Neural cell (in vitro differentiated cells): ENCODE measurements around the gene CLTC. TPM values are rescaled to one million over a fixed set of nuclear protein-coding genes. Genes with fewer than 3 reads are reported as not detected.

Experiments
- H2AFZ ChIP-seq: fragments of 200-600, 300-800 bp; sonication (generic), shearing (Covaris generic); 2 replicates; pipeline ENCODE4 v1.6.0; 2014; ENCODE audit warnings: low read depth, mild to moderate bottlenecking, antibody characterized with exemption, low read length, moderate library complexity
- H3F3A ChIP-seq: fragments of 200-600 bp; shearing (Covaris generic); 2 replicates; pipeline ENCODE4 v1.6.1; 2016; ENCODE audit warnings: mild to moderate bottlenecking, moderate library complexity, mixed read lengths, antibody characterized with exemption, low read length; ENCODE audit not compliant: insufficient read depth, poor library complexity, severe bottlenecking
- H3K27ac ChIP-seq: fragments of 200-600, 300-800 bp; sonication (generic), shearing (Covaris generic); 2 replicates; pipeline ENCODE4 v1.5.1; 2014; ENCODE audit warnings: mild to moderate bottlenecking, low read length, moderate library complexity
- H3K27me3 ChIP-seq: fragments of 300-800, 200-600 bp; sonication (generic), shearing (Covaris generic); 2 replicates; pipeline ENCODE4 v1.6.0; 2014; ENCODE audit warnings: mild to moderate bottlenecking, low read depth, low read length, moderate library complexity; ENCODE audit not compliant: insufficient read depth
- H3K36me3 ChIP-seq: fragments of 300-800, 200-600 bp; sonication (generic), shearing (Covaris generic); 2 replicates; pipeline ENCODE4 v1.5.1; 2014; ENCODE audit warnings: mild to moderate bottlenecking, antibody characterized with exemption, low read length, moderate library complexity; ENCODE audit not compliant: insufficient read depth
- H3K4me2 ChIP-seq: fragments of 300-800, 200-600 bp; sonication (generic), shearing (Covaris generic); 2 replicates; pipeline ENCODE4 v1.6.0; 2014; ENCODE audit warnings: mild to moderate bottlenecking, low read length
- H3K4me3 ChIP-seq: fragments of 300-800, 200-600 bp; sonication (generic), shearing (Covaris generic); 2 replicates; pipeline ENCODE4 v1.5.1; 2014; ENCODE audit warnings: mild to moderate bottlenecking, low read length, moderate library complexity
- H3K79me2 ChIP-seq: fragments of 200-600 bp; shearing (Covaris generic); replicated peaks from 2 replicates; pipeline ENCODE4 v1.6.0; 2014; ENCODE audit warnings: mild to moderate bottlenecking, low read length, moderate library complexity; ENCODE audit not compliant: insufficient read depth
- H3K9ac ChIP-seq: fragments of 300-800, 200-600 bp; sonication (generic), shearing (Covaris generic); 2 replicates; pipeline ENCODE4 v1.6.1; 2016; ENCODE audit warnings: mild to moderate bottlenecking, low read length, mixed read lengths
- H3K9me2 ChIP-seq: fragments of 200-600 bp; shearing (Covaris generic); 2 replicates; pipeline ENCODE4 v1.6.1; 2016; ENCODE audit warnings: mild to moderate bottlenecking, low read length, mixed read lengths; ENCODE audit not compliant: insufficient read depth
- H3K9me3 ChIP-seq: fragments of 200-600, 300-800 bp; sonication (generic), shearing (Covaris generic); 2 replicates; pipeline ENCODE4 v1.6.1; 2016; ENCODE audit warnings: mild to moderate bottlenecking, mixed run types, low read length, moderate library complexity, mixed read lengths
- H4K20me1 ChIP-seq: fragments of 200-600 bp; shearing (Covaris generic); 2 replicates; pipeline ENCODE4 v1.6.1; 2016; ENCODE audit warnings: mild to moderate bottlenecking, mixed run types; ENCODE audit not compliant: insufficient read depth
- CTCF ChIP-seq: fragments of 450-650 bp; IDR thresholded peaks from 2 replicates; pipeline ENCODE4 v1.5.1; 2014; ENCODE audit warnings: antibody characterized with exemption, mild to moderate bottlenecking, moderate library complexity; ENCODE audit not compliant: poor library complexity, severe bottlenecking
- EP300 ChIP-seq: fragments of 450-650 bp; conservative IDR thresholded peaks from 2 replicates; pipeline ENCODE4 v1.6.1; 2014; ENCODE audit warnings: antibody characterized with exemption, mild to moderate bottlenecking, moderate library complexity; ENCODE audit not compliant: poor library complexity, severe bottlenecking
- EZH2 ChIP-seq: fragments of 200-600, 300-800 bp; shearing (Covaris generic), sonication (generic); IDR thresholded peaks from 2 replicates; pipeline ENCODE4 v1.6.1; 2014; ENCODE audit warnings: antibody characterized with exemption, low read length, borderline replicate concordance, mild to moderate bottlenecking; ENCODE audit not compliant: insufficient read depth, poor library complexity, severe bottlenecking
- MXI1 ChIP-seq: fragments of 450-650 bp; conservative IDR thresholded peaks from 2 replicates; pipeline ENCODE4 v1.6.1; 2014; ENCODE audit warnings: antibody characterized with exemption, mild to moderate bottlenecking; ENCODE audit not compliant: poor library complexity, severe bottlenecking
- POLR2AphosphoS5 ChIP-seq: IDR thresholded peaks from 2 replicates; pipeline ENCODE4 v1.6.1; 2012
- RAD21 ChIP-seq: fragments of 450-650 bp; conservative IDR thresholded peaks from 2 replicates; pipeline ENCODE4 v1.6.1; 2014; ENCODE audit warnings: antibody characterized with exemption, mild to moderate bottlenecking, moderate library complexity
- REST ChIP-seq: IDR thresholded peaks from 2 replicates; pipeline ENCODE4 v1.6.1; 2012; ENCODE audit warnings: borderline replicate concordance
- SMC3 ChIP-seq: fragments of 450-650 bp; conservative IDR thresholded peaks from 2 replicates; pipeline ENCODE4 v1.6.1; 2014; ENCODE audit warnings: antibody characterized with exemption, mild to moderate bottlenecking, moderate library complexity; ENCODE audit not compliant: poor library complexity
- TAF1 ChIP-seq: IDR thresholded peaks from 2 replicates; pipeline ENCODE4 v1.6.1; 2012; ENCODE audit warnings: low read depth
- polyA plus RNA-seq: library from polyadenylated mRNA; depleted of rRNA; stranded (reverse); fragments of >200 nt; gene quantifications from 2 replicates; pipeline ENCODE4 v1.2.3, GENCODE V29; 2014

Gene CLTC
- polyA plus RNA-seq, 1 donor from 2014 or later: 218 TPM

- Histone ChIP-seq H3K9ac (no peak overlapping the region), H3K4me2 (no peak overlapping the region), H3K4me3 (no peak overlapping the region), H3K27ac (no peak overlapping the region), H3K79me2 (peaks cover 33% of the 10 kb centered on the region), H3K27me3 (no peaks in the 10 kb centered on the region), H2AFZ (no peak overlapping the region), H4K20me1 (no peaks in the 10 kb centered on the region), H3F3A (no peaks in the 10 kb centered on the region), H3K36me3 (no peaks in the 10 kb centered on the region), H3K9me3 (no peaks in the 10 kb centered on the region), H3K9me2 (no peaks in the 10 kb centered on the region)
- TF ChIP-seq POLR2AphosphoS5: no peak
- no peak for TF ChIP-seq MXI1
- no peak for TF ChIP-seq RAD21
- TF ChIP-seq EZH2: no peak
- TF ChIP-seq EP300: no peak
- TF ChIP-seq REST: no peak
- TF ChIP-seq TAF1: no peak
- TF ChIP-seq SMC3: no peak
- no peak for TF ChIP-seq CTCF
Measured at GRCh38 chr17:59716427-59716826, 96.7 kb downstream of the CLTC start.

GRCh38 chr17:59719526-59719925 is 99.8 kb downstream of the CLTC start:
- Histone ChIP-seq H3K9me3 (no peaks in the 10 kb centered on the region), H3K36me3 (no peaks in the 10 kb centered on the region), H3K4me3 (no peak overlapping the region), H4K20me1 (no peaks in the 10 kb centered on the region), H3K4me2 (no peak overlapping the region), H3K9ac (no peak overlapping the region), H3K27me3 (no peaks in the 10 kb centered on the region), H2AFZ (no peak overlapping the region), H3K79me2 (peaks cover 23% of the 10 kb centered on the region), H3K27ac (no peak overlapping the region), H3F3A (no peaks in the 10 kb centered on the region), H3K9me2 (no peaks in the 10 kb centered on the region)
- TF ChIP-seq SMC3: no peak
- TF ChIP-seq TAF1: no peak
- no peak for TF ChIP-seq EP300
- TF ChIP-seq CTCF: no peak
- no peak for TF ChIP-seq POLR2AphosphoS5
- TF ChIP-seq REST: no peak
